KMS-11 (cell line): ENCODE measurements around the gene RIPPLY1.

Experiments
- H2AFZ ChIP-seq: fragments of 200-600 bp; sonication (generic); 2 replicates; pipeline ENCODE4 v1.6.1; 2016; ENCODE audit warnings: antibody characterized with exemption, mixed run types, low read depth
- H3K27ac ChIP-seq: fragments of 200-600 bp; sonication (generic); 2 replicates; pipeline ENCODE4 v1.6.1; 2016; ENCODE audit warnings: mild to moderate bottlenecking, mixed run types
- H3K27me3 ChIP-seq: fragments of 200-600 bp; sonication (generic); 2 replicates; pipeline ENCODE4 v1.6.1; 2017; ENCODE audit warnings: mild to moderate bottlenecking, low read depth, mixed run types, moderate library complexity; ENCODE audit not compliant: insufficient read depth
- H3K36me3 ChIP-seq: fragments of 200-600 bp; sonication (generic); 2 replicates; pipeline ENCODE4 v1.6.1; 2017; ENCODE audit warnings: mild to moderate bottlenecking, mixed run types; ENCODE audit not compliant: insufficient read depth
- H3K4me1 ChIP-seq: fragments of 200-600 bp; sonication (generic); 2 replicates; pipeline ENCODE4 v1.6.1; 2016; ENCODE audit warnings: mild to moderate bottlenecking, low read depth, mixed run types; ENCODE audit not compliant: poor library complexity, severe bottlenecking
- H3K4me2 ChIP-seq: fragments of 200-600 bp; sonication (generic); 2 replicates; pipeline ENCODE4 v1.7.0; 2016; ENCODE audit warnings: mild to moderate bottlenecking, mixed run types
- H3K4me3 ChIP-seq: fragments of 200-600 bp; sonication (generic); IDR thresholded peaks from 2 replicates; pipeline ENCODE4 v1.6.1; 2017; ENCODE audit warnings: low read depth, low read length, mixed read lengths; ENCODE audit not compliant: insufficient read depth
- H3K79me2 ChIP-seq: fragments of 200-600 bp; sonication (generic); 2 replicates; pipeline ENCODE4 v1.6.1; 2016; ENCODE audit warnings: low read depth, mixed run types; ENCODE audit not compliant: insufficient read depth
- H3K9ac ChIP-seq: fragments of 200-600 bp; sonication (generic); 2 replicates; pipeline ENCODE4 v1.6.1; 2016; ENCODE audit warnings: mild to moderate bottlenecking, mixed run types
- H4K20me1 ChIP-seq: fragments of 200-600 bp; sonication (generic); 2 replicates; pipeline ENCODE4 v1.6.1; 2016; ENCODE audit warnings: mild to moderate bottlenecking, mixed run types; ENCODE audit not compliant: insufficient read depth
- CTCF ChIP-seq: fragments of 200-600 bp; sonication (generic); conservative IDR thresholded peaks from 2 replicates; pipeline ENCODE4 v1.6.1; 2017; ENCODE audit warnings: low read depth, mild to moderate bottlenecking, antibody characterized with exemption, low read length, moderate library complexity, mixed read lengths

Gene RIPPLY1

GRCh38 chrX:106940068-106940467, 36.9 kb upstream of the RIPPLY1 start:
- Histone ChIP-seq H3K79me2 (no peaks in the 10 kb centered on the region), H3K9ac (no peak overlapping the region), H3K4me1 (no peaks in the 10 kb centered on the region), H3K27me3 (no peaks in the 10 kb centered on the region), H3K4me3 (no peak overlapping the region), H4K20me1 (no peaks in the 10 kb centered on the region), H3K27ac (no peak overlapping the region), H3K36me3 (no peaks in the 10 kb centered on the region), H2AFZ (no peak overlapping the region), H3K4me2 (no peak overlapping the region)
- TF ChIP-seq CTCF: no peak

GRCh38 chrX:106939566-106939965, 36.4 kb upstream of the RIPPLY1 start:
- Histone ChIP-seq H3K4me1 (no peaks in the 10 kb centered on the region), H3K4me2 (no peak overlapping the region), H3K27me3 (no peaks in the 10 kb centered on the region), H3K27ac (no peak overlapping the region), H3K4me3 (no peak overlapping the region), H3K36me3 (no peaks in the 10 kb centered on the region), H4K20me1 (no peaks in the 10 kb centered on the region), H3K9ac (no peak overlapping the region), H3K79me2 (no peaks in the 10 kb centered on the region), H2AFZ (no peak overlapping the region)
- no peak for TF ChIP-seq CTCF

- H3K4me2 ChIP-seq: no peak overlapping the region
- H3K4me1 ChIP-seq: no peaks in the 10 kb centered on the region
- no peak overlapping the region for H2AFZ ChIP-seq
- H3K27ac ChIP-seq: no peak overlapping the region
- H3K79me2 ChIP-seq: no peaks in the 10 kb centered on the region
- no peak overlapping the region for H3K9ac ChIP-seq
- no peak overlapping the region for H3K4me3 ChIP-seq
- H3K36me3 ChIP-seq: no peaks in the 10 kb centered on the region
- no peaks in the 10 kb centered on the region for H4K20me1 ChIP-seq
- no peak for TF ChIP-seq CTCF
- no peaks in the 10 kb centered on the region for H3K27me3 ChIP-seq
Measured at GRCh38 chrX:106936246-106936645, 33.1 kb upstream of the RIPPLY1 start.

GRCh38 chrX:106935175-106935574, 32.0 kb upstream of the RIPPLY1 start:
- Histone ChIP-seq H3K27ac (no peak overlapping the region), H3K36me3 (no peaks in the 10 kb centered on the region)
- no peak for TF ChIP-seq CTCF

GRCh38 chrX:106933538-106933961, 30.4 kb upstream of the RIPPLY1 start:
- Histone ChIP-seq H3K36me3 (no peaks in the 10 kb centered on the region), H3K4me3 (no peak overlapping the region), H2AFZ (no peak overlapping the region), H3K27ac (no peak overlapping the region), H4K20me1 (no peaks in the 10 kb centered on the region), H3K4me2 (no peak overlapping the region), H3K9ac (no peak overlapping the region), H3K79me2 (no peaks in the 10 kb centered on the region), H3K4me1 (no peaks in the 10 kb centered on the region), H3K27me3 (no peaks in the 10 kb centered on the region)
- TF ChIP-seq CTCF: no peak

More at GRCh38 chrX:106935175-106935574, 32.0 kb upstream of the RIPPLY1 start:
- no peak overlapping the region for H2AFZ ChIP-seq
- no peak overlapping the region for H3K9ac ChIP-seq
- H3K4me1 ChIP-seq: no peaks in the 10 kb centered on the region
- no peak overlapping the region for H3K4me2 ChIP-seq
- H3K27me3 ChIP-seq: no peaks in the 10 kb centered on the region
- no peak overlapping the region for H3K4me3 ChIP-seq
- H3K79me2 ChIP-seq: no peaks in the 10 kb centered on the region
- no peaks in the 10 kb centered on the region for H4K20me1 ChIP-seq
